HG02623 (cell line): ENCODE measurements around the gene DPYD.

Experiments
- ATAC-seq: cut with Tn5 transposase; IDR thresholded peaks from one replicate; pipeline ENCODE4 v1.9.1; 2021; ENCODE audit warnings: moderate library complexity; ENCODE audit not compliant: unreplicated experiment

The DPYD gene

DNA sequence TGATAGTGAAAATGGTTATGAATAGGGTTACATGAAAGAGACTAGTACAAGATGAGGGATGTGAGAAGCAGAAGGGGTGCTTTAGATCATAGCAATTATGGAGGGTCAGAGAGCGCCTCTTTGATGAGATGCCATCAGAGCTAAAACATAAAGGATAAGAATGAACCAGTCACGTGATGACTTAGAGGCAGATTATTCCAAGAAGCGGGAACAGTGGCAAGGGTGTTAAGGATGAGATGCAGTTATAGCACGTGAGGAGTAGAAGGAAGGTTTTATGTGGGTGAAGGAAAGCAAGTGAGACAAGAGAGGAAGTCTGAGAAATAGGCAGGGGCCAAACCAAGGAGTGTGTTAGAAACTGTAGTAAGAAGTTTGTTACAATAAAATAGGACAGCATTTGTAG lies 360.1 kb downstream of the DPYD start:
- ATAC-seq: no peak

DNA sequence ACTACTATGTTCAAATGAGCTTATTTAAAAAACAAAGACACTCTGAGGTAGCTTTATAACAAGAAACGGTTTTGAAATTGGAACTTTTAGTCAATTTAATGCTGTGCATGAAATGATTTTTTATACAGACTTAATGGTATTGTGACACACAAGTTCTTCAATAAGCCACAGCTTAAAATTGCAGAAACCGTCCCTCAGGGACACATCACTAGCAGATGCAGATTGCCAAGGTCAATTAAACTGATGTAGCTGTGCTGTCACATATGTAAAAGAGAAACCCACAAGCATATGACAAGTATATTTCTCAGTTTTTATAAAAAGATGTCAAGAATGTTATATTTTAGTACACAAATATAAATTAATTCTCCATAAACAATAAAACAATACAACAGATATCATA lies 366.9 kb downstream of the DPYD start:
- no peak for ATAC-seq

DNA sequence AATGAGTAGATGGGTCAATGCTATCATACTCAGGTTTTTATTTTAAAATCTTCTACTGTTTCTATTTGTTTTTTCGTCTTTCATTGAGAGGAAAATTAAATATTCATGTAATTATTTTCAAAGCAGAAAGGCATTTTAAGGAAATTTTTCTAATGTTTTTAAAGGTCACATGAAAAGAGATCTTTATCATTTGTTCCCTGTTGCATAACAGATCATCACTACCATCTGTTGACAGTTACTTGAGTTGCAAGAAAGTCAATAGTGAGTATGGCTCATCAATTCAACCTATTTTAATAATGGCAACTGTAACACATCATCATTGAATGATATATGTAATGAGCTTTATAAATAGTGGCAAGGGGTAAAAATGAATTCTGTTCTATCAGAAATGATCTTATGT lies 369.7 kb downstream of the DPYD start:
- ATAC-seq: no peak

DNA sequence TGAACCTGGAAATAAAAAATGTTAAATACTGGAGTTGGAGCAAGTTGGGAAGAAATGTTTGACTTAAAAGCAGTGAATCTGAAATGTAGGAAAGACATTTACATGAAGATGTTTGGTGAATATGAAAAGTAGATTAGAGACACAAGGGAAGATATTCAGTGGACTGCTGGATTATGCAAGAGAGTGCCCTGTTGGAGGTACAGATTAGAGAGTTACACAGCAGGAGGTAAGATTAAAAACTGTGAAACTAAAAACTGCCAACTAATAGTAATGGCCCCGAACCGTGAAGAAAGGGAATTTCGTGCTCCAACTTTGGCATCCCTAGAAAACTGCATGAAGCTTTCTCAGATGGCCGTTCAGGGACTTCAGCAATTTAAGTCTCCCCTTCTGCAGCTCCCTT lies 375.4 kb downstream of the DPYD start:
- no peak for ATAC-seq

DNA sequence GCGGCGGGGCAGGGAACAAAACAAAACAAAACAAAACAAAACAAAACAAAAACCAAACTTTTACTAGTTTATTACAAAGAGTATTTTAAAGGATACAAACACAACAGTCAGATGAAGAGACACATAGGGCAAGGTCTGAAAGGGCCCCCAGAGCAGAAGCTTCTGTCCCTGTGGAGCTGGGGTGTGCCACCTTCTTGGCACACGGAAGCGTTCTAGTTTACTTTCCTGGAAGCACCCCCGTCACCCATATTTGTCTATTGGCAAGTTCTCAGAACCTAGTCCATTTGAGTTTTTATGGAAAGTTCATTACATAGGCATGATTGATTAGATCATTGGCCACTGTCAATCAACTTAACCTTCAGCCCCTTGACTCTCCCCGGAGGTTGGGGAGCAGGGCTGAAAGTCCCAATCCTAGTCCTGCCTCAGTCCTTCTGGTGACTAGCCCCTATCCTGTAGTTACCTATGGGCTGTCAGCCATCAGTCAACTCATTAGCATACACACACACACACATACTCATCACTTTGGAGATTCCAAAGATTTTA lies 380.4 kb downstream of the DPYD start:
- ATAC-seq: no peak

DNA sequence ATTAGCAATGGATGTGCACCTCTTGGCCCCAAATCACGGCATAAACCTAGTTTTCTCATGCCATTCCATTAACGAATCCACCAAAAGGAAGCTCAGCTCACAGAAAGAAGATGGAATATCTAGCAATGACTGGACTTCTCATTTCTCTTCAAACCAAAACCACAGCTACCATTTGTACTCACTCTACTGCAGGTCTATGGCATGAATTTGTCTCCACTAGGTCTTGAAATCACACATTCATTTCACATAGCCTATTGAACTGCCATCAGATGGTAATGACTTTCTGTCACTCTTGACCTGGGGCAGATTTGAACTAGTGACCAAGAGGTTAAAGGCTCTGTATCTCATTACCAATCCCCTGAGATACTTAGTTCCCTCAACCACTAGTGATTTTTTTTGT lies 382.7 kb downstream of the DPYD start:
- ATAC-seq: no peak

DNA sequence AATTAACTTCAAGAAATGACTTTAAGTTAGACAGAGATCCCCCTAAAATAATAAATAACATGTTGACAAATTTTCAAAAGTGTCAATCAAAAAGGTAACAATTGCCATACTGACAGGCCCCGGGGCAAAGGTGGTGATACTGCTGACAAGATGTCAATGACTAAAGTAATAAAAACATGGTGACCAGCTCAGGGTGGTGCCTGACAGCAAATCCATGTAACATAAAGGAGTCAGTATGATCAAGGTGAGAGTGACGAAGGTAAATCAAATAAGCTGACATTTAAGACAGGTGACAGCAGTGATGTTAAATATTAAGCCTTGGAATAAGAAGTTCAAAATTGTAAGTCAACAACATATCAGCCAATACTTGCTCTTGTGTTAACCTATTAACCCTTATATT lies 387.5 kb downstream of the DPYD start:
- ATAC-seq: no peak

DNA sequence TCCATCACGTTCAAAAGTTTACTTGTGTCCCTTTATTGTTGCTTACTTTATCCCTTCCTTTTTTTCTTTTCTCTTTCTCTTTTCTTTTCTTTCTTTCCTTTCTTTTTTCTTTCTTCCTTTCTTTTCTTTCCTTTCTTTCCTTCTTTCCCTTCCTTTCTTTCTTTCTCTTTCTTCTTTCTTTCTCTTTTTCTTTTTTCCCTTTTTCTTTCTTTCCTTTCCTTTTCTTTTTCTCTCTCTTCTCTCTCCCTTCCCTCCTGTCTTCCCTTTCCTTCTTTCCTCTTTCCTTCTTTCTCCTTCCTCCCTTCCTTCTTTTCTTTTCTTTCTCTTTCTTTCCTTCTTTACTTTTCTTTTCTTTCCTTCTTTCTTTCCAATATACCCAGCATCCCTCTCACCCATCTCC lies 391.2 kb downstream of the DPYD start:
- ATAC-seq: no peak

DNA sequence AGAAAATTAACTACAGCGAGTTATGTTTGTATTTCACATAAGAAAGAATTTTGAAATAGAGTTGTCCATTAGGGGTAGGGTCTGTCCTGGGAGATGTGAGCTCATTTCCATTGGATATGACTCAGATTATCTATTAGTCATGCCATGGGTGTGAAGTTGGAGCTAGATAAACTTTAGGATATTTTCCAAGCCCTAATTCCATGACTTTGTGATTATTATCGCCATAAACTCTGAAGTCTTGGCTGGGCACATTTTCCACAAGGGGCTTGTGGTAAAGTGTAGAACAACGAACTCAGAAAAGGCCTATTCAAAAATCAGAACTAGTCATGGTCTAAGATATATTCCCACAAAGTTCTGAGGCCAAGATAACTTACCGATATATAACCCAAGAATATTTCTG lies 396.6 kb downstream of the DPYD start:
- no peak for ATAC-seq

DNA sequence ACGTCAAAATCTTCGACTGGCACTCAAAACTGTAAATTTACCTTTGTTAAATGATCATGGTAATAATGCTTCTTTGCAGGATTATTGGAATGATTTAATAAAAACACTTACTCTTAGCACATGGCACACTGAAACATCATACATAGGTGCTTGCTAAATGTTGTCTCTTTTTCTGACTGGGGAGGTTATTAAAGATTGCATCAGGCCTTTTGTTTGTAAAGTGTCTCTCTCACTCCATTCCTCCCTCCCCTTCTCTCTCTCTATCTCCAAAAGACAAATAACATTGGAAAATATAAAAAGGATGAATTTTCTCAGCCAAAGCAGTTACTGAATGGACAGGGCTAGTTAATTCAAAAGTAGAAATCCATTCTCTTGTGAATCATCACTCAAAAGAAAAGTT lies 404.2 kb downstream of the DPYD start:
- no peak for ATAC-seq

DNA sequence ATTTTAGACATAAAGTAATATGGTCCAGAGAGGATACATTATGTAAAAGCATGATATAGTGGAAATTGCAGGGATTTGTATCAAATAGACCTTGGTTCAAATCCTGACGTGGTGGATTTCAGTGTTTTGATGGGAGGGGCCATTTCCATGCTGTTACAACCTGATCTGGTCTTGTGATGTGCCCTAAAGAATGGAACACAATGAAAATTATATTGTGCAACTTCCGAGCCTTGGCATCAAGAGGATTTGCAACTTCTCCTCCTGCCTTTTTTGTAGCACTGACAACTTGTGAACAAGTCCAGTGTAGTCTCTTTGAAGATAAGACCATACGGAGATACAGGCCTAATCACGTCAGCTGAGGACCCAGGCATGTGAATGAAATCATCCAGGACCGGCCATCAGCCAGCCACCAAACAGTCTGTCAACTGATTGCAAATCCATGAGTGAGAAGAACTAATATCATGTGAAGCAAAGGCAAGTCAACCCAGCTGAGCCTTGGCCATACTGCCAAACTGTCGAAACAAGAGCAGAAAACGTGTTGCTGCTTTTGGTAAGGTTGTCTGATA lies 412.1 kb downstream of the DPYD start:
- no peak for ATAC-seq

DNA sequence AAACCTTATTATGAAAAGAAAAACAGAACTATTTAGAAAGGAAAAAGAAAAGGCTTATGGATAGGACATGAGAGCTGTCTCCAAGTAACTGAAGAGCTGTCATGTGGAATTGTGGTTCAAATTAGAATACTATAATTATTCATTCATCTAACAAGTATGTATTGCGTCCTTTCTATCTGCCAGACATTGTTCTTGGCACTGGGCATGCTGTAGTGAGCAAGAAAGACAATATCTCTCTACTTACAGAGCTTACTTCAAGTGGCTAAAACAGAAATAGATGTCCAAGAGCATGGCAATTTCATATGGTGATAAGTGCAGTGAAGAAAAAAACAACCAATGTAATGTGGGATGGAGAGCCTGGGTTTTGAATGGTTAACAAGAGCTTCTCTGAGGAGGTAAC lies 413.0 kb downstream of the DPYD start:
- no peak for ATAC-seq

DNA sequence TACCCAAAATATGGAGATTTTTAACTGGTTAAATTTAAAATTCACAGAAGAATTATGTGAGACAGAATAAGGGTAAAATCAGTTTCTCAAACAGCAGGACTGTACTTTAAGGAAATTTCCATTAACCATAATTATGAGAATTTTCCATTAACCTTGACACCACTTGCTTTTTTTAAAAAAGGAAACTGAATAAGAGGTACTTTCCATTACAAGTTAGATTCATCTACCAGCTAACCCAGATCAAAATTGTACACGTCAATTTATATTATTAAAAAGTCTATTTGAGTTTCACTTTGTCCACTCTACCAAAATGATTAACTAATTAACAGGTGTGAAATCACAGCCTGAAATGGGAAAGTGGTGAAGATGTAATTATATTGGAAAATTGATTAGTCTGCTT lies 414.5 kb downstream of the DPYD start:
- no peak for ATAC-seq

DNA sequence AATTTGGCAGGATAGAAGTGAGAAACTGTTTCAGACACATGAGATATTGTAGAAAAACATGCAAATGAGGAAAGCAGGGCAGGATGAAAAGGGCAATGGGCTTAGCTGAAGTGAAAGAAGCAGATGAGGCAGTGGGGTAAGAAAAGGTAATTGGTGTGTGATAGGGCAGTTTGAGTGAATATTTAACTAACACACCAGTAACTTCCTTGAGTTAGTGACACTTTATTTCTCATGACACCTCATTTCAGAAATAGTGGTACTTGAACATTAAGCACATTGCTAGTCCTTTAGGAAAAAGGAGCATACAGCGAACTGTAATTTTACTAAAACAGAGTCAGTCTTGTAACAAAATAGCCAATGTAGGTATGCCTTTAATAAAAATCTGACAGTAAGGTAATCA lies 415.0 kb downstream of the DPYD start:
- peak; percentile 90 for ATAC-seq

DNA sequence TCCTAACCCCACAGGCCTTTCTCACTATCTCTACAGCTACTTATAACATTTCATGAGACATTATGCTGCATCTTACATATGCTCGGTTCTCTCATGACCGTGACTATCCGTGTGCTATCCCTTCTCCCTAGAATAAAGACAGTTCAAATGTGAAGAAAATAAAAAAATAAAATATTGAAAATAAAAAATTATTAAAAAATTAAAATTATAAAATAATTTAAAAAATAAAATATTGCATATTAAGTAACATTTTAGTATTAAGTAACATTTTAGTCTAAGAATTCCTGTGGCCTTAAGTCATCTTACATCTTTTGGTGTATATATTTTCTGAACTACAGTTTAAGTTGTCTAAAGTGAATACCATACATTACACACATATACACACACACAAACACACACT lies 415.5 kb downstream of the DPYD start:
- peak; percentile 5 for ATAC-seq

DNA sequence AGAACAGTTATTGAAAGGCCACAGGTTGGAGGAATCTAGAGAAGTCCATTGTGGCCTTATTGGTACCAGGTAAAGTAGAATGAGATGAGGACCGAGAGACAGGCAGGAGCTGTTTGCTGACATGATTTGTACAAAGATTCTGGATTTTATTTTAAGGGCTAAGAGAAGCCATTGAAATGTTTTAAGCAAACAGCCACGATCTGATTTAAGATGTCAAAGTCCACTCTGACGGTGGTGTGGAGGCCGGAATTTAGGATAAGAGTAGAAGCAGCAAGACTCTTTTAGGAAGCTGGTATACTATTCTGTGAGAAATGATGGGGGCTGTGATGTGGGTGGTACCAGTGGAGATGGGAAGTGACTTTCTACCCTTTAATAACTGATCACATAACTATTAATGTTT lies 418.5 kb downstream of the DPYD start:
- no peak for ATAC-seq

DNA sequence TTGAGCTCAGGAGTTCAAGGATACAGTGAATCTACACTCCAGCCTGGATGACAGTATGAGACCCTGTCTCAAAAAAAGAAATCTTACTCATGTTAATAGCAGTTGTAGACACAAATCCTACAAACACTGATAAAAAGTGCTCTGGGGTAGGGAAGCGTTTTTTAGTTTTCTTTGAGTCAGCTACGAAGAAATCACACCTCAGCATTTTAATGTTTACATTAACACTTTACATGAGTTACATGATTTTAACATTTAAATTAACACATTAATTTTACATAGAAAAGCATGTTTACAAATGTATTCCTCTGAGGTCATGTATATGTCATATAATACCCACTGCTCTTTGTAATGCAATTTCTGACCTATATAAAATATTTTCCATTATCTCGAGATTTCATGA lies 419.2 kb downstream of the DPYD start:
- ATAC-seq: no peak

DNA sequence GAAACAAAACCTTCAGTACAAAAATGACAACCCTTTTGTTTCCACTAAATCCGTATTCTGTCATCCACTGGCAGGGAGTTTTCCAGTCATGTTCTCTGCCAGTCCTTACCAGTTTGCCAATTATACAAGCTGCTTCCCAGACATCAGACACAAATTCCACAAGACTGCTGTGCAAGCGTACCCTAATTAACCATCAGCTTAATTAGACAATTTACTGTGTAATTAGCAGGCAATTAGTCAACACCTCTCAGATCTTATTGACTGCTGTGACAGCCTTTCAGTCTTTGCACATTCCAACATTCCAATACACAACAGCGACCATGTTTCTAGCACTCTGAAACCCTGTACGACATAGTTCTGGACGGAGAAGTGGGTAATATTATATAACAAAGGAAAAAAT lies 420.1 kb downstream of the DPYD start:
- ATAC-seq: no peak

DNA sequence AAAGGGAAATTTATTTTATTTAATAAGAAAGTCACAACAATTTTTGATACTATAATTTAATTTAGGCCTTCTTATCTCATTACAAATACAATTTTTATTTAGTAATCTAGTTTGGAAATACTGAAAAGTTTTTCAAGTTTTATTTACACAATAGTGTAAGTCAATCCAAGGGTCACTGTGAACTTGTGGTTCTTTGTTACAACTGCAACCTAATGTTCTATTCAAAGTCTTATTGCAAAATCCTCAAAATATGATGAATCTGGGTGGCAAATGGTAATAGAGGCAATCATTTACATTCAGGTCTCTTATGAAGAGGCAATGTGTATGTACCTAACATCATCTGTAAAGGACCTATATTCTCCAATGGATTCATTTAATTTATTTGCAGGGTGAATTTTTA lies 421.2 kb downstream of the DPYD start:
- no peak for ATAC-seq

DNA sequence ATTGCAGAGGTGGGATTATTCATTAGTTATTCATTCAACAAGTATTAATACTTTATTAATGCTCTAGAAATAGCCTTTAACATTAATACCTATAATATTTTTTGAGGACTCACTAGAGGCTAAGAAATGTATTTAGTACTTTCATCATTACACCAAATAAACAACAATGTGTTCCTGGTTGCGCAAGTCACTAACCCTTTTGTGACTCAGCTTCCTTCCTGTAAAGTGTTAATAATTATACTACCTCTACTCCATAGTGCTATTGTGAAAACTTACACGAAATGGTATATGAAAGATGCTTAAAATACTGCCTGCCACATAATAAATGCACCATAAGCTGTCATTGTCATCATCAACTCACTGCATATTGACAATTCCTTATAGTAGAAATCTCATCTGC lies 431.0 kb downstream of the DPYD start:
- no peak for ATAC-seq

DNA sequence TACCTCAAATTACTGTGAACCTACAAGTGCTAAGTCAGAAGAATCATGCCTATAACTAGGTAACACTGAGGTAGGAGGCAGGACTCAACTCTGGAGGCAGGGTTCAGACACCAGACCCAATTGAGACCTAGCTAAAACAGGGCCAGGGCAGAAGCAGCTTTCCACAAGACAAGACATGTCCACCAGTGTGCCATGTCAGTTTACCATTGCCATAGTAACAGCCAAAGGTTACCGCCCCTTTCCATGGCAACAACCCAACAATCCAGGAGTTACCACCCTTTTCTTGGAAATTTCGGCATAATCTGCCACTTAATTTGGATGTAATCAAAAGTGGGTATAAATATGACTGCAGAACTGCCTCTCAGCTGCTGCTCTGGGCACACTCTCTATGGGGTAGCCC lies 432.3 kb downstream of the DPYD start:
- ATAC-seq: no peak

DNA sequence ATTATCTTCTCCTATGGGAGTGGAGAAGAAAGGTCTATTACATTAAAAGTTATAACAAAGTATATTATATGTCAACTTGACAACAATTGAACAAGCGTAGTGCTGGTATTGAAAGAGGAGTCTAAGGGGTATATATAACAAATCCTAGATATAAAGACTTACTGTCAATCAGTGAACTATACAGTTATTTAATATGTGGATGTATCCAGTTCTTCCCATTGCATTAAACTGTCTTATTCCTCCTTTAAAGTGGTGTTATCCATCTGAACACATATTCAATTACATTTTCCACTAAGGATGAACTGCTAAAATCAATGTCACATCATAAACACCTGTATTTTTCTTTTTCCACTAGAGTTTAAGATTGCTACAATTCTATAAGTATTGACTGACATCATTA lies 438.8 kb downstream of the DPYD start:
- no peak for ATAC-seq

DNA sequence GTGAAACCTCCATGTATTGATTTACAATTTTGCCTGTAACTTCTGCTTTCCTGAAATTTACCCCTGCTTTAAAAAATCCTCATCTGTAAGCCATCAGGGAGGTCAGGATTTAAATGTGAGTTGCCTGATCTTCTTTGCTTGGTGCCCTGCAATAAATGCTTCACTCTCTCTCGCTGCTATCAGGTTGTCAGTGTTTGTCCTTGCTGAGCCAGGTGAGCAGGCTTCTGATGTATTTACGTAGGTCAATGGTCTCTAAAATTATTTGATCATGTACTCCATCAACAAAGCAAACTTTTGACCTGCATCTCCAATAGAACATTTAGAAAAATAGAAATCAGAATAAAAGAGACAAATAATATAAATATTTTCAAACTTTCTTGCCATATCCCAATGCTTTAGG lies 453.4 kb downstream of the DPYD start:
- ATAC-seq: no peak

DNA sequence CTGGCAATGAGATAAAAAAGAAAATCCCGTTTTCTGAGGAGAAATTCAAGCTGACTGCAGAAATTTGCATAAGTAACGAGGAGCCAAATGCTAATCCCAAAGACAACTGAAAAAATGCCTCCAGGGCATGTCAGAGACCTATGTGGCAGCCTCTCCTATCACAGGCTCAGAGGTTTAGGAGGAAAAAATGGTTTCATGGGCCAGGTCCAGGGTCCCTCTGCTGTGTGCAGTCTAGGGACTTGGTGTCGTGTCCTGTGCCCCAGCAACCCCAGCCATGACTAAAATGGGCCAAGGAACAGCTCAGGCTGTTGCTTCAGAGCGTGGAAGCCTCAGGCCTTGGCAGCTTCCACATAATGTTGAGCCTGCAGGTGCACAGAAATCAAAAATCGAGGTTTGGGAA lies 456.5 kb downstream of the DPYD start:
- ATAC-seq: no peak
